Fibroblast of pulmonary artery (primary cell): ENCODE data around the gene LRGUK.

Experiments
- DNase-seq: peaks from one replicate; pipeline ENCODE4 v3.0.0-alpha.2; 2010; ENCODE audit warnings: low read depth
- H3K4me3 ChIP-seq: replicated peaks from 2 replicates; pipeline ENCODE4 v1.5.1; 2011; ENCODE audit warnings: low read depth, mild to moderate bottlenecking, control low read depth, low read length, moderate library complexity
- CTCF ChIP-seq: IDR thresholded peaks from 2 replicates; pipeline ENCODE4 v1.5.1; 2011; ENCODE audit warnings: mild to moderate bottlenecking, control low read depth, low read length, inconsistent platforms; ENCODE audit errors: missing control alignments

Gene LRGUK

GRCh38 chr7:134108802-134109201 is 18.3 kb upstream of the LRGUK start:
- no peak for TF ChIP-seq CTCF
- no peak for DNase-seq
- H3K4me3 ChIP-seq: no peak overlapping the region

- no peak for DNase-seq
- no peak for TF ChIP-seq CTCF
- H3K4me3 ChIP-seq: no peak overlapping the region
Measured at GRCh38 chr7:134113655-134114054, 13.5 kb upstream of the LRGUK start.

GRCh38 chr7:134114992-134115391 is 12.1 kb upstream of the LRGUK start:
- TF ChIP-seq CTCF: no peak
- no peak for DNase-seq
- H3K4me3 ChIP-seq: no peak overlapping the region

GRCh38 chr7:134120405-134120804 is 6.7 kb upstream of the LRGUK start:
- DNase-seq: no peak
- TF ChIP-seq CTCF: no peak
- H3K4me3 ChIP-seq: no peak overlapping the region

GRCh38 chr7:134121632-134122139 is 5.5 kb upstream of the LRGUK start:
- DNase-seq: no peak
- no peak for TF ChIP-seq CTCF
- H3K4me3 ChIP-seq: no peak overlapping the region

GRCh38 chr7:134122980-134123379 is 4.2 kb upstream of the LRGUK start:
- no peak overlapping the region for H3K4me3 ChIP-seq
- no peak for DNase-seq
- no peak for TF ChIP-seq CTCF

- no peak overlapping the region for H3K4me3 ChIP-seq
- TF ChIP-seq CTCF: no peak
- DNase-seq: no peak
Measured at GRCh38 chr7:134126146-134126545, 994 bp upstream of the LRGUK start.
